A673 (cell line): ENCODE results near the gene PGAM2.

Source experiments
- CTCF ChIP-seq: fragments of 300-800, 200-600 bp; sonication (generic); conservative IDR thresholded peaks from 2 replicates; pipeline ENCODE4 v1.5.1; 2017; ENCODE audit warnings: low read depth, mild to moderate bottlenecking, antibody characterized with exemption, low read length, moderate library complexity, mixed read lengths
- EZH2 ChIP-seq: fragments of 200-600 bp; sonication (generic); IDR thresholded peaks from 2 replicates; pipeline ENCODE4 v1.6.1; 2017; ENCODE audit warnings: borderline replicate concordance, low read depth, mild to moderate bottlenecking, mixed read lengths, antibody characterized with exemption, low read length; ENCODE audit not compliant: poor library complexity, severe bottlenecking

DNA sequence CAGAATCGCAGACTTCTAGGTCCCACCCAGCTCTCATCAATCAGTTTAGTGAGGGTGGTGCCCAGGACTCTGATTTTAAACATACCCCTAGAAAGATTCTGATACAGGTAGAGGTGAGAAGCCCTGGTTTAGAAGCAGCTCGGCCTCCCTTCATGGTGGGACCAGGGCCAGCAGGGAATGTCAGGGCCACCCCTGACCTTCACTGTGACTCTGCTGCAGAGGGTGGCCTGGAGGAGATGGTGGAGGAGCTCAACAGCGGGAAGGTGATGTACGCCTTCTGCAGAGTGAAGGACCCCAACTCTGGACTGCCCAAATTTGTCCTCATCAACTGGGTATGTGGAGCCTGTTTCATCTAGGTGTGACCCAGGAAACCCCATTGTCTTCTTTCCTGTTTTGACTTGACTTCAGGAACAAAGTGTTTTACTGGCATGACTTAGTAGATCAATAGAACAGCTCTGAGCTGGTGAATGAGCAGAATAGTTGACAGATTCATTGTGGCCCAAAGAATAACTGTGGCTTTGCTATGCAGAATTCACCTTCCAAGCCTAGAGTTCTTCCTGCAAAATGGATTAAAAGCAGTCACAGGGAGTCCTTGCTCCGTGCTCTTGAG is 13.7 kb downstream of the PGAM2 start:
- TF ChIP-seq CTCF: no peak
- TF ChIP-seq EZH2: no peak
